SH-SY5Y (cell line): ENCODE data around the gene PCDH1.

Experiments
- GATA2 ChIP-seq: IDR thresholded peaks from 2 replicates; pipeline ENCODE4 v1.6.1; 2011; ENCODE audit warnings: mild to moderate bottlenecking, low read depth, low read length
- GATA3 ChIP-seq: IDR thresholded peaks from 2 replicates; pipeline ENCODE4 v1.6.1; 2011; ENCODE audit warnings: low read depth, mild to moderate bottlenecking, low read length, moderate library complexity

GRCh38 chr5:141843156-141843927 is 34.9 kb downstream of the PCDH1 start:
- no peak for TF ChIP-seq GATA2
- no peak for TF ChIP-seq GATA3
